HL-60 (cell line): Measurements from ENCODE around the gene MFSD6.

Experiments used
- DNase-seq, 2 experiments: peaks; one replicate each; pipeline ENCODE4 v3.0.0-alpha.2; 2010 to 2020; ENCODE audit warnings: low read depth in 1 of 2, low spot score in 1 of 2
- H3K27ac ChIP-seq: fragments of 250-450 bp; sonication (Bioruptor Pico); replicated peaks from 2 replicates; pipeline ENCODE4 v1.5.1; 2020; ENCODE audit warnings: mild to moderate bottlenecking, moderate library complexity
- H3K27me3 ChIP-seq: fragments of 250-450 bp; sonication (Bioruptor Pico); 2 replicates; pipeline ENCODE4 v1.5.1; 2021; ENCODE audit warnings: mild to moderate bottlenecking, moderate library complexity; ENCODE audit not compliant: insufficient read depth, poor library complexity, severe bottlenecking
- H3K4me3 ChIP-seq: replicated peaks from 2 replicates; pipeline ENCODE4 v1.5.1; 2011; ENCODE audit warnings: mild to moderate bottlenecking, control low read depth, low read length; ENCODE audit not compliant: insufficient read depth
- GABPA ChIP-seq: IDR thresholded peaks from 2 replicates; pipeline ENCODE4 v1.6.1; 2012; ENCODE audit warnings: low read depth
- POLR2AphosphoS5 ChIP-seq: IDR thresholded peaks from 2 replicates; pipeline ENCODE4 v1.6.1; 2012; ENCODE audit warnings: low read depth
- REST ChIP-seq: IDR thresholded peaks from 2 replicates; pipeline ENCODE4 v1.6.1; 2012; ENCODE audit warnings: low read depth; ENCODE audit not compliant: insufficient replicate concordance
- SPI1 ChIP-seq: IDR thresholded peaks from 2 replicates; pipeline ENCODE4 v1.6.1; 2012; ENCODE audit warnings: low read depth, mild to moderate bottlenecking, borderline replicate concordance
- TF ChIP-seq, protein P1 (sequence below): IDR thresholded peaks from one replicate; pipeline ENCODE4 v1.5.1; 2011; ENCODE audit warnings: low read length, control low read depth, inconsistent platforms; ENCODE audit not compliant: insufficient read depth

The MFSD6 gene

GRCh38 chr2:190519975-190520767 is 112.0 kb downstream of the MFSD6 start:
- DNase-seq = no peak
- no peaks in the 10 kb centered on the region for H3K27me3 ChIP-seq
- no peak for TF ChIP-seq GABPA
- no peak for TF ChIP-seq REST
- no peak for TF ChIP-seq POLR2AphosphoS5
- no peak for TF ChIP-seq SPI1
- TF ChIP-seq, protein P1, sequence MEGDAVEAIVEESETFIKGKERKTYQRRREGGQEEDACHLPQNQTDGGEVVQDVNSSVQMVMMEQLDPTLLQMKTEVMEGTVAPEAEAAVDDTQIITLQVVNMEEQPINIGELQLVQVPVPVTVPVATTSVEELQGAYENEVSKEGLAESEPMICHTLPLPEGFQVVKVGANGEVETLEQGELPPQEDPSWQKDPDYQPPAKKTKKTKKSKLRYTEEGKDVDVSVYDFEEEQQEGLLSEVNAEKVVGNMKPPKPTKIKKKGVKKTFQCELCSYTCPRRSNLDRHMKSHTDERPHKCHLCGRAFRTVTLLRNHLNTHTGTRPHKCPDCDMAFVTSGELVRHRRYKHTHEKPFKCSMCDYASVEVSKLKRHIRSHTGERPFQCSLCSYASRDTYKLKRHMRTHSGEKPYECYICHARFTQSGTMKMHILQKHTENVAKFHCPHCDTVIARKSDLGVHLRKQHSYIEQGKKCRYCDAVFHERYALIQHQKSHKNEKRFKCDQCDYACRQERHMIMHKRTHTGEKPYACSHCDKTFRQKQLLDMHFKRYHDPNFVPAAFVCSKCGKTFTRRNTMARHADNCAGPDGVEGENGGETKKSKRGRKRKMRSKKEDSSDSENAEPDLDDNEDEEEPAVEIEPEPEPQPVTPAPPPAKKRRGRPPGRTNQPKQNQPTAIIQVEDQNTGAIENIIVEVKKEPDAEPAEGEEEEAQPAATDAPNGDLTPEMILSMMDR = no peak
- no peak overlapping the region for H3K27ac ChIP-seq
- H3K4me3 ChIP-seq = no peak overlapping the region

DNA sequence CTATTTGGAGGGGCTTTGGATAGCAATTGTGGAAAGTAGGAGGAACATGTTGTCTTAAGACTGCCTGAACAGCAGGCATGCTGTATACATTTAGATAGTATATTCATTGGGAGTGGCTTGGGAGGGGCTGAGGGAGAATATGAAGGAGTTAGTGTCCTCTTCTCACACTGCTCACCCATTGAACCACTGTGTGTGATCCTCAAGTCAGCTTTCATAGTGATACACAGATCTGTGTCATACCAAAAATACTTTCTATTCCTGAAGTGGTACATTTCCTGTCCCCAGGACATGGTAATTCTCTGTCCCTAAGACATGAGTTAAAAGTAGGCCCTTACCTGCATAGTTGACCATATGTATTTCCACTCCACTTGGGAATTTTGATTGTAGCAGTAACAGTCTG is 116.8 kb downstream of the MFSD6 start:
- Histone ChIP-seq H3K27me3 (no peaks in the 10 kb centered on the region), H3K4me3 (no peak overlapping the region), H3K27ac (no peak overlapping the region)
- TF ChIP-seq REST (no peak), SPI1 (no peak), POLR2AphosphoS5 (no peak), GABPA (no peak)
- TF ChIP-seq, protein P1 = no peak
- DNase-seq = no peak

- no peaks in the 10 kb centered on the region for H3K27me3 ChIP-seq
- TF ChIP-seq, protein P1 = no peak
- TF ChIP-seq SPI1 = peak; percentile 14; the same call in 1 of the 2 replicates
- TF ChIP-seq REST = no peak
- no peak for TF ChIP-seq POLR2AphosphoS5
- TF ChIP-seq GABPA = no peak
- H3K27ac ChIP-seq = no peak overlapping the region
- no peak overlapping the region for H3K4me3 ChIP-seq
- DNase-seq = peak in 1 of 2 experiments; percentile 8
These were observed 118.1 kb downstream of the MFSD6 start for GRCh38 chr2:190526105-190526750.
